Astrocyte (in vitro differentiated cells and primary cell): ENCODE results near the gene PDP2. TPM values are rescaled to one million over a fixed set of nuclear protein-coding genes. Genes with fewer than 3 reads are reported as not detected.

Experiments
- DNase-seq: peaks from one replicate; pipeline ENCODE4 v3.0.0-alpha.2; 2010; ENCODE audit warnings: low read depth
- FAIRE-seq: peaks from 2 replicates; lab custom pipeline; 2011; peaks lifted over from hg19 to GRCh38; lab: Jason Lieb, UNC
- H2AFZ ChIP-seq: 2 replicates; pipeline ENCODE4 v1.6.0; 2012; ENCODE audit warnings: low read depth, low read length, inconsistent platforms
- H3K27ac ChIP-seq: 2 replicates; pipeline ENCODE4 v1.5.1; 2011; ENCODE audit warnings: low read depth, low read length, inconsistent platforms
- H3K27me3 ChIP-seq: 2 replicates; pipeline ENCODE4 v1.6.0; 2011; ENCODE audit warnings: low read length, inconsistent platforms; ENCODE audit not compliant: insufficient read depth
- H3K36me3 ChIP-seq: 2 replicates; pipeline ENCODE4 v1.5.1; 2011; ENCODE audit warnings: low read length, inconsistent platforms; ENCODE audit not compliant: insufficient read depth
- H3K4me1 ChIP-seq: 2 replicates; pipeline ENCODE4 v1.5.1; 2011; ENCODE audit warnings: low read length, inconsistent platforms; ENCODE audit not compliant: insufficient read depth
- H3K4me2 ChIP-seq: 2 replicates; pipeline ENCODE4 v1.6.0; 2012; ENCODE audit warnings: low read length, inconsistent platforms
- H3K4me3 ChIP-seq: 2 replicates; pipeline ENCODE4 v1.5.1; 2011; ENCODE audit warnings: low read depth, mild to moderate bottlenecking, low read length, inconsistent platforms; ENCODE audit not compliant: insufficient read depth
- H3K79me2 ChIP-seq: 2 replicates; pipeline ENCODE4 v1.6.0; 2012; ENCODE audit warnings: mild to moderate bottlenecking, low read length, inconsistent platforms; ENCODE audit not compliant: insufficient read depth
- H3K9ac ChIP-seq: 2 replicates; pipeline ENCODE4 v1.6.0; 2012; ENCODE audit warnings: mild to moderate bottlenecking, low read length, inconsistent platforms
- H3K9me3 ChIP-seq: 2 replicates; pipeline ENCODE4 v1.5.1; 2012; ENCODE audit warnings: low read depth, mild to moderate bottlenecking, low read length, inconsistent platforms; ENCODE audit not compliant: insufficient read depth
- H4K20me1 ChIP-seq: 2 replicates; pipeline ENCODE4 v1.6.0; 2012; ENCODE audit warnings: low read length, inconsistent platforms; ENCODE audit not compliant: insufficient read depth
- H3K27ac Mint-ChIP-seq: one replicate; pipeline ENCODE4 v1.8.0; 2021; ENCODE audit warnings: mild to moderate bottlenecking, mixed read lengths; ENCODE audit not compliant: unreplicated experiment
- H3K27me3 Mint-ChIP-seq: one replicate; pipeline ENCODE4 v1.8.0; 2021; ENCODE audit warnings: low read depth, mixed read lengths; ENCODE audit not compliant: unreplicated experiment
- H3K36me3 Mint-ChIP-seq: one replicate; pipeline ENCODE4 v1.8.0; 2021; ENCODE audit warnings: low read depth, mixed read lengths; ENCODE audit not compliant: unreplicated experiment
- H3K4me1 Mint-ChIP-seq: one replicate; pipeline ENCODE4 v1.8.0; 2021; ENCODE audit warnings: low read depth, mixed read lengths; ENCODE audit not compliant: unreplicated experiment
- H3K4me3 Mint-ChIP-seq: one replicate; pipeline ENCODE4 v1.8.0; 2021; ENCODE audit warnings: mild to moderate bottlenecking, moderate library complexity, mixed read lengths; ENCODE audit not compliant: unreplicated experiment
- H3K9me3 Mint-ChIP-seq: one replicate; pipeline ENCODE4 v1.8.0; 2021; ENCODE audit warnings: mild to moderate bottlenecking, mixed read lengths; ENCODE audit not compliant: unreplicated experiment
- EZH2 ChIP-seq: IDR thresholded peaks from 2 replicates; pipeline ENCODE4 v1.6.1; 2012; ENCODE audit warnings: mild to moderate bottlenecking, low read length, inconsistent platforms; ENCODE audit not compliant: insufficient read depth
- total RNA-seq: library from RNA; stranded (reverse); gene quantifications from 2 replicates; pipeline ENCODE4 v1.2.1, GENCODE V29; 2021
- TF ChIP-seq, protein P1 (sequence below): IDR thresholded peaks from 2 replicates; pipeline ENCODE4 v1.5.1; 2011; ENCODE audit warnings: low read depth, mild to moderate bottlenecking, inconsistent platforms, low read length, moderate library complexity; ENCODE audit not compliant: insufficient read depth

PDP2 gene
- total RNA-seq, 1 donor from 2014 or later: 16.8 TPM

DNA sequence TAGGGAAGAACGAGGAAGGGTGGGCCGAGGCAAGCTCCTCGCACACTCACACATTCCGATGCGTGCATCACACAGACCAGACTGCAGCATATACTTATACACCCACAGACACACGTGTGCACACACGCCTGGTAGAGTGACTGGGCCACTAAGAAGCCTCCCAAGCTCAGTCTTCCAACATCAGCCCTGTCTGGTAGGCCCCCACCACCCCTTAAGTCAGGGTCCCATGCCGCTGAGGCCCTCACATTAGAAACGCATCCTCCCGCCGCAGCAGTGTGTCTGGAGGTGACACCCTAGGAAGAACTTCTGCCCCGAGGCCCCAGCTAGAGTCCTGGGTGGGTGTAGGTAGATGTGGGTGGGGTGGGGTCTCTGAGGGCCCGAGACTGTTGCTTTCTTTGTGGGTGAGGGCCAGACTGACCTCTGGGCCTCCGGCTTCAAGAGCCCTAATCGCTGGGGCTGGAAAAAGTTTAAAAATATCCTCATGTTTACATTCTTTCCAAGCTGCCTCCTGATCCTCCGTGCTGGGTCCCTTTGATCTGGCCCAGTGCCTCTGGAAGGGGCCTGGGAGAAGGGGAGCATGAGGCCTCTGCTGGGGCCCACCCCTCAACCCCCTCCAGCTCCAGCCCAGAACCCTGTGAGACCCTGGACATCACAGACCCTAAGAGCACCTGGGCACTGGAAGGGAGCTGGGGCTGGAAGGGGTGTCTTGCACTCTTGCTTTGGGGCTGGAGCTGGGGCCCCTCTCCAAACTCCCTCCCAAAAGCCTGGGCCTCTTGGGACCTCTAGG, 24.7 kb downstream of the PDP2 start:
- no peak overlapping the region for H3K9ac ChIP-seq
- peaks cover 11% of the 10 kb centered on the region for H3K27me3 ChIP-seq
- peaks cover 23% of the 10 kb centered on the region for H3K4me1 Mint-ChIP-seq
- no peaks in the 10 kb centered on the region for H4K20me1 ChIP-seq
- no peak overlapping the region for H3K4me2 ChIP-seq
- no peak overlapping the region for H2AFZ ChIP-seq
- DNase-seq: no peak
- H3K79me2 ChIP-seq: no peaks in the 10 kb centered on the region
- H3K4me3 ChIP-seq: no peak overlapping the region
- FAIRE-seq: no peak
- peaks cover 32% of the 10 kb centered on the region for H3K27me3 Mint-ChIP-seq
- TF ChIP-seq, protein P1, sequence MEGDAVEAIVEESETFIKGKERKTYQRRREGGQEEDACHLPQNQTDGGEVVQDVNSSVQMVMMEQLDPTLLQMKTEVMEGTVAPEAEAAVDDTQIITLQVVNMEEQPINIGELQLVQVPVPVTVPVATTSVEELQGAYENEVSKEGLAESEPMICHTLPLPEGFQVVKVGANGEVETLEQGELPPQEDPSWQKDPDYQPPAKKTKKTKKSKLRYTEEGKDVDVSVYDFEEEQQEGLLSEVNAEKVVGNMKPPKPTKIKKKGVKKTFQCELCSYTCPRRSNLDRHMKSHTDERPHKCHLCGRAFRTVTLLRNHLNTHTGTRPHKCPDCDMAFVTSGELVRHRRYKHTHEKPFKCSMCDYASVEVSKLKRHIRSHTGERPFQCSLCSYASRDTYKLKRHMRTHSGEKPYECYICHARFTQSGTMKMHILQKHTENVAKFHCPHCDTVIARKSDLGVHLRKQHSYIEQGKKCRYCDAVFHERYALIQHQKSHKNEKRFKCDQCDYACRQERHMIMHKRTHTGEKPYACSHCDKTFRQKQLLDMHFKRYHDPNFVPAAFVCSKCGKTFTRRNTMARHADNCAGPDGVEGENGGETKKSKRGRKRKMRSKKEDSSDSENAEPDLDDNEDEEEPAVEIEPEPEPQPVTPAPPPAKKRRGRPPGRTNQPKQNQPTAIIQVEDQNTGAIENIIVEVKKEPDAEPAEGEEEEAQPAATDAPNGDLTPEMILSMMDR: no peak
- no peak for TF ChIP-seq EZH2
- H3K4me1 ChIP-seq: peaks cover 5% of the 10 kb centered on the region
- H3K36me3 ChIP-seq: no peaks in the 10 kb centered on the region
- no peaks in the 10 kb centered on the region for H3K9me3 ChIP-seq
- H3K9me3 Mint-ChIP-seq: peaks cover 6% of the 10 kb centered on the region
- no peak overlapping the region for H3K27ac ChIP-seq
- no peak overlapping the region for H3K27ac Mint-ChIP-seq
- H3K4me3 Mint-ChIP-seq: no peak overlapping the region
- peaks cover 4% of the 10 kb centered on the region for H3K36me3 Mint-ChIP-seq

DNA sequence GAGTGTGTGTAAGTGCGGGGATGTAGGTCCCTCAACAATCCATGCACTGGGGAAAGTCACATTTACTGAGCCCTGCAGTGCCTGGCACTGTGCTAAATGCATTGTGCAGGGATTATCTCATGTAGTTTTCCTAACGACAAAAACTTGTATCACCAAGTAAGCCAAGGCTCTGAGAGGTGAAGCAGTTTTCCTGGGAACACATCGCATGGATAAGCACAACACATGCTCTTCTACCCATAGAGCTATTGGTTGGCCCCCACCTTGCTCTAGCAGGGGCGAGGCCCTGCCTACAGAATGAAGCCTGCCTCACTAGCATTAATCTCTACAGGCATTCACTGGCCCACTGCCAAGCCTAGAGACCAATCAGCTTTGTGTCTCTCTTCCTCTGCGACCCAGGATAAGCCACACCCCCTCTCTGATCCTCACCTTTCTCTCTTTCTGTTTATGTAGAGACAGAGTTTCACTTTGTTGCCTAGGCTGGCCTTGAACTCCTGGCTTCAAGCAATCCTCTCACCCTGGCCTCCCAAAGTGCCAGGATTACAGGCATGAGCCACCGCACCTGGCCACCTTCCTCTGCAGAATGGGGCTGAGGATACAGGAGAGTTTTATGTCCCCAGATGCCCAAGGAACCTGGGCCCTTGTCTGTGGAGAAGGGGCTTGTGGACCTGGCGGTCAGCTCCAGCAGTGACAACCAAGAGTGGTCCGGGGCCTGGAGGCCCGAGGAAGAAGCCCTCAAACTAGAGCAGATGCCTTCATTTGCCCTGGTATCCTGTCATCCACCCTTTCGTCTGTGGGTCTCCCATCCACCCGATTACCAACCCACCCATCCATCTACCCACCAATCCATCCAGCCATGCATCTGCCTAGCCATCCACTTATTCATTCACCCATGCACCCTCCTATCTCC, 25.6 kb downstream of the PDP2 start:
- Histone ChIP-seq H3K36me3 (no peaks in the 10 kb centered on the region), H3K9me3 (no peaks in the 10 kb centered on the region), H3K4me2 (no peak overlapping the region), H3K9ac (no peak overlapping the region), H3K27me3 (peaks cover 11% of the 10 kb centered on the region), H3K4me3 (no peak overlapping the region), H2AFZ (no peak overlapping the region), H3K79me2 (no peaks in the 10 kb centered on the region), H4K20me1 (no peaks in the 10 kb centered on the region), H3K27ac (no peak overlapping the region), H3K4me1 (no peaks in the 10 kb centered on the region)
- peaks cover 6% of the 10 kb centered on the region for H3K9me3 Mint-ChIP-seq
- DNase-seq: no peak
- FAIRE-seq: no peak
- peaks cover 33% of the 10 kb centered on the region for H3K27me3 Mint-ChIP-seq
- no peak overlapping the region for H3K27ac Mint-ChIP-seq
- H3K36me3 Mint-ChIP-seq: peaks cover 4% of the 10 kb centered on the region
- TF ChIP-seq, protein P1: no peak
- no peak for TF ChIP-seq EZH2
- peaks cover 16% of the 10 kb centered on the region for H3K4me1 Mint-ChIP-seq
- no peak overlapping the region for H3K4me3 Mint-ChIP-seq
